Keratinocyte (primary cell): ENCODE data around the gene NAA16. TPM values are rescaled to one million over a fixed set of nuclear protein-coding genes. Genes with fewer than 3 reads are reported as not detected.

Experiments
- DNase-seq: peaks from one replicate; pipeline ENCODE4 v3.0.0-alpha.2; 2011; ENCODE audit warnings: low read depth, missing footprints, low spot score
- FAIRE-seq: peaks from 2 replicates; lab custom pipeline; 2011; peaks lifted over from hg19 to GRCh38; lab: Jason Lieb, UNC
- H2AFZ ChIP-seq: 2 replicates; pipeline ENCODE4 v1.6.0; 2012; ENCODE audit warnings: low read length, control low read depth, inconsistent platforms; ENCODE audit not compliant: control insufficient read depth
- H3K27ac ChIP-seq: 2 replicates; pipeline ENCODE4 v1.5.1; 2011; ENCODE audit warnings: low read length; ENCODE audit not compliant: control insufficient read depth, insufficient read depth
- H3K27me3 ChIP-seq: 3 replicates; pipeline ENCODE4 v1.6.0; 2011; ENCODE audit warnings: low read length; ENCODE audit not compliant: control insufficient read depth, insufficient read depth; ENCODE audit errors: extremely low read depth
- H3K36me3 ChIP-seq, 2 experiments: 2 replicates in 1 of 2; 3 replicates in 1 of 2; pipeline ENCODE4 v1.5.1; 2011; ENCODE audit warnings: low read length in 2 of 2, mild to moderate bottlenecking in 1 of 2; ENCODE audit not compliant: control insufficient read depth in 2 of 2, insufficient read depth in 2 of 2; ENCODE audit errors: extremely low read depth in 1 of 2
- H3K4me1 ChIP-seq: 3 replicates; pipeline ENCODE4 v1.5.1; 2011; ENCODE audit warnings: low read length; ENCODE audit not compliant: control insufficient read depth, insufficient read depth; ENCODE audit errors: extremely low read depth
- H3K4me2 ChIP-seq: 3 replicates; pipeline ENCODE4 v1.6.0; 2011; ENCODE audit warnings: low read depth, low read length; ENCODE audit not compliant: control insufficient read depth, insufficient read depth; ENCODE audit errors: extremely low read depth
- H3K4me3 ChIP-seq, 3 experiments: fragments of 200-600 bp in 1 of 3; sonication (generic) in 1 of 3; 2 replicates in 2 of 3; 3 replicates in 1 of 3; pipeline ENCODE4 v1.5.1; 2011 to 2016; ENCODE audit warnings: low read length in 3 of 3, mild to moderate bottlenecking in 3 of 3, control low read depth in 2 of 3, inconsistent platforms in 1 of 3, low read depth in 1 of 3, mixed read lengths in 1 of 3, mixed run types in 1 of 3, moderate library complexity in 1 of 3; ENCODE audit not compliant: control insufficient read depth in 2 of 3, insufficient read depth in 2 of 3; ENCODE audit errors: extremely low read depth in 1 of 3
- H3K79me2 ChIP-seq: 2 replicates; pipeline ENCODE4 v1.6.0; 2012; ENCODE audit warnings: low read length; ENCODE audit not compliant: control insufficient read depth, insufficient read depth
- H3K9ac ChIP-seq: 3 replicates; pipeline ENCODE4 v1.6.0; 2011; ENCODE audit warnings: low read length; ENCODE audit not compliant: control insufficient read depth, insufficient read depth; ENCODE audit errors: extremely low read depth
- H3K9me1 ChIP-seq: 3 replicates; pipeline ENCODE4 v1.6.0; 2011; ENCODE audit warnings: low read length; ENCODE audit not compliant: control insufficient read depth, insufficient read depth; ENCODE audit errors: extremely low read depth
- H3K9me3 ChIP-seq: 2 replicates; pipeline ENCODE4 v1.5.1; 2012; ENCODE audit warnings: low read depth, low read length; ENCODE audit not compliant: control insufficient read depth
- H4K20me1 ChIP-seq: 3 replicates; pipeline ENCODE4 v1.6.0; 2011; ENCODE audit warnings: low read length; ENCODE audit not compliant: control insufficient read depth, insufficient read depth; ENCODE audit errors: extremely low read depth
- CTCF ChIP-seq, 3 experiments: IDR thresholded peaks in 1 of 3; conservative IDR thresholded peaks in 1 of 3; optimal IDR thresholded peaks in 1 of 3; 2 replicates in 2 of 3; 3 replicates in 1 of 3; pipeline versions ENCODE3 to v1.5.1; 2011; ENCODE audit warnings: low read length in 3 of 3, mild to moderate bottlenecking in 3 of 3, moderate library complexity in 2 of 3, control low read depth in 1 of 3, inconsistent platforms in 1 of 3; ENCODE audit not compliant: insufficient read depth in 2 of 3; ENCODE audit errors: extremely low read depth in 1 of 3
- EZH2 ChIP-seq: IDR thresholded peaks from one replicate; pipeline ENCODE4 v1.6.1; 2012; ENCODE audit warnings: inconsistent platforms, mild to moderate bottlenecking, low read length, moderate library complexity
- dilution Hi-C: fragments of 300-500 bp; cut with MboI; formaldehyde crosslinking; loops from one replicate; pipeline ENCODE4 v1.7.0; 2020; ENCODE audit warnings: low sequenced_read_pairs; ENCODE audit not compliant: extremely low pct_ligation_motif_present
- polyA plus RNA-seq, 5 experiments: library from polyadenylated mRNA; depleted of rRNA in 3 of 5; stranded (reverse) in 3 of 5; stranded (forward) in 1 of 5; unstranded in 1 of 5; fragments of >200 nt; gene quantifications; 1 replicate in 1 of 5; 2 replicates in 3 of 5; 3 replicates in 1 of 5; pipeline versions ENCODE4 v1.2.1 to v1.2.3, GENCODE V29; 2011 to 2012; ENCODE audit warnings: missing spikeins in 2 of 5, low read depth in 1 of 5, low replicate concordance in 1 of 5

Gene NAA16
- polyA plus RNA-seq, 1 donor (not counting 4 experiments of a cell fraction or from before 2014, with no cell fraction given): 12.0 TPM

- no peaks in the 10 kb centered on the region for H3K27me3 ChIP-seq
- H3K4me1 ChIP-seq: peaks cover 4% of the 10 kb centered on the region
- no peaks in the 10 kb centered on the region for H3K79me2 ChIP-seq
- H3K9me1 ChIP-seq: no peaks in the 10 kb centered on the region
- dilution Hi-C loops: no loop called here
- H3K27ac ChIP-seq: no peak overlapping the region
- TF ChIP-seq EZH2: no peak
- no peak for TF ChIP-seq CTCF (optimal IDR thresholded peaks at IDR 0.05 in 1 of 3, IDR thresholded peaks at IDR 0.05 in 1 of 3, conservative IDR thresholded peaks at IDR 0.05 in 1 of 3; ENCODE audit: extremely low read depth in 1 of 3, insufficient read depth in 2 of 3, low read length in 3 of 3)
- DNase-seq (no peak), FAIRE-seq (no peak)
- H3K4me3 ChIP-seq: no peak overlapping the region
- no peaks in the 10 kb centered on the region for H4K20me1 ChIP-seq
- H3K9ac ChIP-seq: no peak overlapping the region
- H3K4me2 ChIP-seq: no peak overlapping the region
- no peak overlapping the region for H2AFZ ChIP-seq
- no peaks in the 10 kb centered on the region for H3K9me3 ChIP-seq
- no peaks in the 10 kb centered on the region for H3K36me3 ChIP-seq
These were observed 90.3 kb downstream of the NAA16 start for GRCh38 chr13:41401366-41401765.

GRCh38 chr13:41402691-41403511 lies 91.8 kb downstream of the NAA16 start:
- no peaks in the 10 kb centered on the region for H3K79me2 ChIP-seq
- no peak overlapping the region for H3K4me3 ChIP-seq
- H3K4me2 ChIP-seq: no peak overlapping the region
- no peaks in the 10 kb centered on the region for H3K9me3 ChIP-seq
- FAIRE-seq: no peak
- no peak for DNase-seq
- no peaks in the 10 kb centered on the region for H3K9me1 ChIP-seq
- dilution Hi-C loops: no loop called here
- no peaks in the 10 kb centered on the region for H3K27me3 ChIP-seq
- no peaks in the 10 kb centered on the region for H3K36me3 ChIP-seq
- no peak overlapping the region for H3K27ac ChIP-seq
- H3K9ac ChIP-seq: no peak overlapping the region
- H3K4me1 ChIP-seq: peaks cover 8% of the 10 kb centered on the region
- peak overlapping the region; percentile 66 for H2AFZ ChIP-seq
- no peak for TF ChIP-seq EZH2
- TF ChIP-seq CTCF (optimal IDR thresholded peaks at IDR 0.05 in 1 of 3, IDR thresholded peaks at IDR 0.05 in 1 of 3, conservative IDR thresholded peaks at IDR 0.05 in 1 of 3; ENCODE audit: extremely low read depth in 1 of 3, insufficient read depth in 2 of 3, low read length in 3 of 3): no peak
- no peaks in the 10 kb centered on the region for H4K20me1 ChIP-seq
